A549 (cell line): ENCODE results near the gene LGALS7. TPM values are rescaled to one million over a fixed set of nuclear protein-coding genes. Genes with fewer than 3 reads are reported as not detected.
"Not testable (repeated sequence)": the region's sequence is repeated elsewhere in the genome, so short reads cannot be mapped to it uniquely, and the experiment has no call there.

Experiments used
- ATAC-seq, 2 experiments: fragments of 200-7000 bp in 1 of 2; fragments of >200 bp in 1 of 2; cut with Nextera tagmentation in 1 of 2; cut with Tn5 transposase in 1 of 2; 3 replicates each; pipeline versions ENCODE4 v1.8.0 to v1.9.1; 2018 to 2020; ENCODE audit warnings: mild to moderate bottlenecking in 1 of 2, moderate library complexity in 1 of 2
- CTCF ChIA-PET: fragments of 300-600 bp; sonication (Branson Sonifier 250); formaldehyde crosslinking; extraction: SDS; loops from one replicate; lab custom pipeline; 2021; ENCODE audit warnings: antibody characterized with exemption, inconsistent platforms; lab: Yijun Ruan, JAX
- POLR2A ChIA-PET: fragments of 350-600 bp; formaldehyde crosslinking; extraction: SDS; loops from one replicate; lab custom pipeline; 2021; ENCODE audit warnings: antibody characterized with exemption, inconsistent platforms; lab: Yijun Ruan, JAX
- DNase-seq, 2 experiments: peaks; one replicate each; pipeline versions ENCODE4 v3.0.0 to v3.0.0-alpha.2; 2011 to 2016; ENCODE audit warnings: low read depth in 1 of 2, low spot score in 1 of 2
- FAIRE-seq: peaks from 2 replicates; lab custom pipeline; 2011; peaks lifted over from hg19 to GRCh38; lab: Jason Lieb, UNC
- H3K27ac ChIP-seq, 2 experiments: fragments of >200 bp; sonication (Bioruptor Twin); formaldehyde crosslinking; 3 replicates each; pipeline ENCODE4 v1.5.1; 2016 to 2017
- H3K4me1 ChIP-seq: fragments of >200 bp; sonication (Bioruptor Twin); formaldehyde crosslinking; 3 replicates; pipeline ENCODE4 v1.6.1; 2016
- H3K4me2 ChIP-seq: fragments of >200 bp; sonication (Bioruptor Twin); formaldehyde crosslinking; 3 replicates; pipeline ENCODE4 v1.6.1; 2016
- H3K4me3 ChIP-seq: fragments of >200 bp; sonication (Bioruptor Twin); formaldehyde crosslinking; 3 replicates; pipeline ENCODE4 v1.5.1; 2016
- H3K9me3 ChIP-seq: fragments of >200 bp; sonication (Bioruptor Twin); formaldehyde crosslinking; 3 replicates; pipeline ENCODE4 v1.6.1; 2016
- CBX8 ChIP-seq: fragments of 200-600 bp; sonication (generic); IDR thresholded peaks from 2 replicates; pipeline ENCODE4 v1.6.1; 2016
- CEBPB ChIP-seq, 2 experiments: fragments of >200 bp in 1 of 2; sonication (Bioruptor Twin) in 1 of 2; formaldehyde crosslinking in 1 of 2; IDR thresholded peaks; 2 replicates each; pipeline ENCODE4 v1.6.1; 2012 to 2016
- FOSB ChIP-seq: fragments of 250-450 bp; sonication (Bioruptor Pico); IDR thresholded peaks from 2 replicates; pipeline ENCODE4 v1.5.0; 2020; ENCODE audit warnings: mild to moderate bottlenecking, moderate library complexity
- FOSL2 ChIP-seq, 2 experiments: fragments of 450-650 bp in 1 of 2; fragments of >200 bp in 1 of 2; sonication (Bioruptor Twin) in 1 of 2; formaldehyde crosslinking; IDR thresholded peaks; 2 replicates each; pipeline versions ENCODE4 v1.5.0 to v1.6.1; 2016 to 2020; ENCODE audit warnings: mild to moderate bottlenecking in 1 of 2, moderate library complexity in 1 of 2
- HDAC2 ChIP-seq: fragments of 200-600 bp; sonication (generic); IDR thresholded peaks from 2 replicates; pipeline ENCODE4 v1.6.1; 2016
- HES2 ChIP-seq: fragments of >200 bp; sonication (Bioruptor Twin); formaldehyde crosslinking; IDR thresholded peaks from 2 replicates; pipeline ENCODE4 v1.6.1; 2016
- HEYL ChIP-seq: fragments of 250-450 bp; sonication (Bioruptor Pico); IDR thresholded peaks from 2 replicates; pipeline ENCODE4 v1.8.0; 2021; ENCODE audit warnings: mild to moderate bottlenecking, moderate library complexity
- HOXB13 ChIP-seq: fragments of 250-450 bp; sonication (Bioruptor Pico); IDR thresholded peaks from 2 replicates; pipeline ENCODE4 v1.5.0; 2020; ENCODE audit warnings: low read depth, mild to moderate bottlenecking, moderate library complexity
- KDM1A ChIP-seq: fragments of 200-600 bp; sonication (generic); IDR thresholded peaks from 2 replicates; pipeline ENCODE4 v1.6.1; 2016; ENCODE audit warnings: low read depth, mild to moderate bottlenecking
- MAFK ChIP-seq: fragments of 450-650 bp; IDR thresholded peaks from 2 replicates; pipeline ENCODE4 v1.6.1; 2014; ENCODE audit not compliant: partially characterized antibody
- NFE2L2 ChIP-seq: fragments of 150-350 bp; conservative IDR thresholded peaks from 2 replicates; pipeline ENCODE4 v1.6.1; 2014; ENCODE audit warnings: low read length
- NPAS2 ChIP-seq: fragments of 250-450 bp; sonication (Bioruptor Pico); IDR thresholded peaks from 2 replicates; pipeline ENCODE4 v1.8.0; 2022; ENCODE audit warnings: mild to moderate bottlenecking, moderate library complexity, borderline replicate concordance
- RARB ChIP-seq: fragments of 250-450 bp; sonication (Bioruptor Pico); IDR thresholded peaks from 2 replicates; pipeline ENCODE4 v1.8.0; 2021; ENCODE audit warnings: mild to moderate bottlenecking, moderate library complexity
- RCOR1 ChIP-seq: fragments of 150-350 bp; IDR thresholded peaks from 2 replicates; pipeline ENCODE4 v1.6.1; 2014; ENCODE audit warnings: antibody characterized with exemption, low read length, low read depth
- WGBS: methylation state at CpG from one replicate; pipeline ENCODE4 v1.1.6; 2017; ENCODE audit errors: missing lambda C conversion rate; 5-methylcytosine and 5-hydroxymethylcytosine counted together
- polyA plus RNA-seq, 4 experiments: library from polyadenylated mRNA; depleted of rRNA in 3 of 4; stranded (reverse); fragments of >200 nt; fragmentation: RNase III in 1 of 4; extraction: RNeasy Plus Mini Kit Qiagen cat#74134 plus additional on column Dnase treatment in 1 of 4; gene quantifications; 2 replicates in 3 of 4; 3 replicates in 1 of 4; pipeline ENCODE4 v1.2.3, GENCODE V29; 2011 to 2017

Gene LGALS7
- polyA plus RNA-seq, 2 of the 4 experiments (the other 2 are of a cell fraction): not detected

- ATAC-seq (peak; percentile 57 to 58; a peak in 5 of 6 replicates), DNase-seq (no peak), FAIRE-seq (peak; percentile 82)
- Histone ChIP-seq H3K4me1 (peaks cover 17% of the 10 kb centered on the region), H3K9me3 (no peaks in the 10 kb centered on the region), H3K4me3 (no peak overlapping the region), H3K4me2 (peak overlapping the region; percentile 56), H3K27ac (peak overlapping the region; percentile 53 to 85)
- ChIA-PET POLR2A (interaction anchor here (0.6 to 1.3 kb wide), 5 partner anchors 66 to 269 kb away, joined by 3 to 7 read pairs (median 4); no protein-coding TSS in a partner anchor), CTCF (interaction anchor here (0.5 to 1.7 kb wide), 3 partner anchors 14 to 529 kb away, joined by 3 read pairs; no protein-coding TSS in a partner anchor)
- 6% methylated on average over 3 of the region's 3 CpGs for WGBS
- TF ChIP-seq FOSL2 (IDR thresholded peaks at IDR 0.05): no peak
- TF ChIP-seq FOSL2 (CRISPR knock-in tag; IDR thresholded peaks at IDR 0.05): peak; percentile 67
- TF ChIP-seq CEBPB (IDR thresholded peaks at IDR 0.05): no peak
Measured at GRCh38 chr19:38763795-38764220, 9.5 kb downstream of the LGALS7 start.

- not testable (repeated sequence) for H3K4me2 ChIP-seq, H3K9me3 ChIP-seq, FAIRE-seq, H3K4me3 ChIP-seq, DNase-seq, ATAC-seq
- POLR2A ChIA-PET: interaction anchor here (1.0 kb wide), 1 partner anchor 168 kb away, joined by 3 read pairs; no protein-coding TSS in a partner anchor
- peak; percentile 68 for TF ChIP-seq MAFK
- 93% methylated on average over 9 of the region's 9 CpGs for WGBS
- peaks cover 17% of the 10 kb centered on the region for H3K4me1 ChIP-seq
- CTCF ChIA-PET: interaction anchor here (0.7 to 2.5 kb wide), 9 partner anchors 8 to 171 kb away, joined by 3 to 17 read pairs (median 4); partner anchors contain the start of genes LGALS4, MRPS12 and SARS2
- peak overlapping the region in 1 of 2 experiments; percentile 48; a peak in 3 of 6 replicates for H3K27ac ChIP-seq
Measured at GRCh38 chr19:38761884-38762389, 11.4 kb downstream of the LGALS7 start.

GRCh38 chr19:38760805-38761517 is 12.4 kb downstream of the LGALS7 start:
- ChIA-PET CTCF (interaction anchor here (0.6 to 2.5 kb wide), 11 partner anchors 9 to 172 kb away, joined by 3 to 17 read pairs (median 4); partner anchors contain the start of genes LGALS4, MRPS12 and SARS2), POLR2A (interaction anchor here (0.7 to 1.0 kb wide), 2 partner anchors 51 to 169 kb away, joined by 3 read pairs; no protein-coding TSS in a partner anchor)
- Histone ChIP-seq H3K4me1 (peaks cover 17% of the 10 kb centered on the region), H3K27ac (peak overlapping the region in 1 of 2 experiments; percentile 52; a peak in 2 of 6 replicates)
- ATAC-seq, H3K4me2 ChIP-seq, H3K9me3 ChIP-seq, H3K4me3 ChIP-seq, DNase-seq, FAIRE-seq: not testable (repeated sequence)
- 80% methylated on average over 6 of the region's 6 CpGs for WGBS

GRCh38 chr19:38759590-38760003 is 13.7 kb downstream of the LGALS7 start:
- ATAC-seq (peak in 1 of 2 experiments; percentile 24; a peak in 1 of 6 replicates), DNase-seq (no peak), FAIRE-seq (no peak)
- Histone ChIP-seq H3K4me1 (peaks cover 16% of the 10 kb centered on the region), H3K4me2 (no peak overlapping the region), H3K9me3 (no peaks in the 10 kb centered on the region), H3K4me3 (no peak overlapping the region), H3K27ac (0 out of 6 replicates have a peak overlapping the region, but pooled peaks of 1 of the 2 experiments have one; percentile 4)
- POLR2A ChIA-PET: no interaction called here
- TF ChIP-seq CBX8: no peak
- no peak for TF ChIP-seq NFE2L2
- no peak for TF ChIP-seq HOXB13 (CRISPR knock-in tag)
- no peak for TF ChIP-seq FOSB (CRISPR knock-in tag)
- no peak for TF ChIP-seq RARB
- no peak for TF ChIP-seq HES2
- TF ChIP-seq KDM1A: no peak
- no peak for TF ChIP-seq RCOR1
- no peak for TF ChIP-seq HDAC2
- TF ChIP-seq HEYL (CRISPR knock-in tag): no peak
- no peak for TF ChIP-seq NPAS2 (CRISPR knock-in tag)
- CTCF ChIA-PET: interaction anchor here (2.5 kb wide), 1 partner anchor 10 kb away, joined by 17 read pairs; no protein-coding TSS in a partner anchor
- WGBS: 79% methylated on average over 10 of the region's 10 CpGs

DNA sequence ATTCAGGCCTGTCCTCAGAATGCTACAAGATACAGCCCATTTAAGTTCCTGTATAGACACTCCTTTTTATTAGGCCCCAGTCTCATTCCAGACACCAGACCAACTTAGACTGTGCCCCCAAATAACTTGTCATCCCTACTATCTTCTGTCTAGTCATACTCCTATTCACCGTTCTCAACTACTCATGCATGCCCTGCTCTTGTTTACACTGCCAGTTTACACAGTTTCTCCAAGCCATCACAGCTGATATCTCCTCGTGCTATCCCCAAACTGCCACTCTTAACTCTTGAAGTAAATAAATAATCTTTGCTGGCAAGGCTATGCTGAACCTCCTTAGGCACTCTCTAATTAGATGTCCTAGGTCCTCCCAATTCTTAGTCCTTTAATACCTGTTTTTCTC is 19.1 kb downstream of the LGALS7 start:
- CTCF ChIA-PET: interaction anchor here (1.4 kb wide), 1 partner anchor 10 kb away, joined by 3 read pairs; the partner anchor contains the start of gene CAPN12
- not testable (repeated sequence) for ATAC-seq
- WGBS: 18% methylated on average over 2 of the region's 2 CpGs

GRCh38 chr19:38753783-38754182 is 19.5 kb downstream of the LGALS7 start:
- 76% methylated on average over 3 of the region's 3 CpGs for WGBS
- H3K27ac ChIP-seq, FAIRE-seq, H3K9me3 ChIP-seq, DNase-seq, ATAC-seq, H3K4me1 ChIP-seq, H3K4me3 ChIP-seq, POLR2A ChIA-PET, H3K4me2 ChIP-seq: not testable (repeated sequence)
- CTCF ChIA-PET: interaction anchor here (1.4 kb wide), 1 partner anchor 9 kb away, joined by 3 read pairs; the partner anchor contains the start of gene CAPN12

More for the DNA sequence above, 19.1 kb downstream of the LGALS7 start:
- H3K4me2 ChIP-seq, H3K4me1 ChIP-seq, H3K4me3 ChIP-seq, POLR2A ChIA-PET, H3K27ac ChIP-seq, FAIRE-seq, DNase-seq, H3K9me3 ChIP-seq: not testable (repeated sequence)
